ENCODE results near the gene DGCR8.

The DGCR8 gene

GRCh38 chr22:20092477-20092854, 12.4 kb downstream of the DGCR8 start:
- no peak for DNase-seq

GRCh38 chr22:20093418-20094196, 13.6 kb downstream of the DGCR8 start:
- DNase-seq: no peak

- no peak for DNase-seq
Measured at GRCh38 chr22:20094197-20094807, 14.3 kb downstream of the DGCR8 start.

GRCh38 chr22:20095521-20095920, 15.5 kb downstream of the DGCR8 start:
- no peak for DNase-seq

GRCh38 chr22:20096574-20097420, 16.8 kb downstream of the DGCR8 start:
- DNase-seq: no peak

- no peak for DNase-seq
Measured at GRCh38 chr22:20099099-20099711, 19.2 kb downstream of the DGCR8 start.

GRCh38 chr22:20101638-20102037, 21.6 kb downstream of the DGCR8 start:
- DNase-seq: no peak

GRCh38 chr22:20102203-20102780, 22.3 kb downstream of the DGCR8 start:
- DNase-seq: no peak

GRCh38 chr22:20105456-20106204, 25.6 kb downstream of the DGCR8 start:
- DNase-seq: no peak

GRCh38 chr22:20106205-20106848, 26.3 kb downstream of the DGCR8 start:
- DNase-seq: no peak

GRCh38 chr22:20106849-20107237, 26.8 kb downstream of the DGCR8 start:
- DNase-seq: no peak

- DNase-seq: no peak
Measured at GRCh38 chr22:20107471-20107901, 27.4 kb downstream of the DGCR8 start.

- no peak for DNase-seq
Measured at GRCh38 chr22:20107951-20108756, 28.1 kb downstream of the DGCR8 start.

- no peak for DNase-seq
Measured at GRCh38 chr22:20108757-20109230, 28.8 kb downstream of the DGCR8 start.

GRCh38 chr22:20109411-20110358, 29.6 kb downstream of the DGCR8 start:
- DNase-seq: no peak

GRCh38 chr22:20110359-20110985, 30.4 kb downstream of the DGCR8 start:
- DNase-seq: no peak

GRCh38 chr22:20111045-20111688, 31.1 kb downstream of the DGCR8 start:
- no peak for DNase-seq

Data from GF-D8 (cell line).